ENCODE results near the gene EFNA5. TPM values are rescaled to one million over a fixed set of nuclear protein-coding genes. Genes with fewer than 3 reads are reported as not detected.

The EFNA5 gene
- total RNA-seq, 1 experiment from 2014 or later = 0.22 TPM

DNA sequence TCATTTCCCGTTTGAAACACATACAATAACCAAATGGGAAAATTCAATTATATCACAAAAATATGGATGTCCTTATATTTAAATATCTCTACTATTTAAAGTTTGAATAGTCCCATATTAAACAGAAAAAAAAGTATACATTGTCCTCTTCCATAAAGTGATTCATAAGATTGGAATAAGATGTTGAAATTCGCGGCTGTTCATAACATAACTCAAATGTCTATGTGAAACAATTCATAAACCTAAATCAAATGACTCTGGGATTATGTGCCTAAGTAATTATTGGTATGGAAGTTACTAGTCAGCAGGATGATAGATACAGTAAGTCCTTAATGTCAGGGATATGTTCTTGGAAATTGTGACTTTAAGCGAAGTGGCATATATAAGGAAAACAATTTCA, 3.9 kb upstream of the EFNA5 start:
- H3K27ac ChIP-seq (ENCODE audit: low read depth, low read length) = no peak overlapping the region
- no peaks in the 10 kb centered on the region for H3K9me2 ChIP-seq (ENCODE audit: insufficient read depth)
- H3K79me2 ChIP-seq (ENCODE audit: insufficient read depth, low read length) = no peaks in the 10 kb centered on the region
- H3K4me3 ChIP-seq (replicated peaks in 1 of 2; ENCODE audit: low read depth in 1 of 2, low read length in 2 of 2) = no peak overlapping the region
- intact Hi-C loops (cut with micrococcal nuclease) = loop anchor here (5.0 to 10.0 kb wide), 4 partner anchors 430 to 1552 kb away; no protein-coding TSS in a partner anchor
- TF ChIP-seq EZH2phosphoT487 (IDR thresholded peaks at IDR 0.05; ENCODE audit: borderline replicate concordance) (no peak), RAD21 (IDR thresholded peaks at IDR 0.05; ENCODE audit: low read depth) (no peak), CEBPB (IDR thresholded peaks at IDR 0.05; ENCODE audit: low read depth) (no peak), EZH2 (IDR thresholded peaks at IDR 0.05) (no peak), YY1 (IDR thresholded peaks at IDR 0.05; ENCODE audit: extremely low read depth, insufficient replicate concordance, low read depth, low read length) (no peak), SIN3A (IDR thresholded peaks at IDR 0.05; ENCODE audit: low read depth) (no peak), JUND (IDR thresholded peaks at IDR 0.05) (no peak), TCF7L2 (IDR thresholded peaks at IDR 0.05; ENCODE audit: borderline replicate concordance, extremely low read depth, insufficient read depth, insufficient read length) (no peak), ELF1 (IDR thresholded peaks at IDR 0.05; ENCODE audit: borderline replicate concordance, low read depth) (no peak), CBX3 (IDR thresholded peaks at IDR 0.05; ENCODE audit: low read depth) (no peak), SRF (IDR thresholded peaks at IDR 0.05; ENCODE audit: low read depth) (no peak), EGR1 (IDR thresholded peaks at IDR 0.05; ENCODE audit: low read depth) (no peak)
- TF ChIP-seq, protein P1, sequence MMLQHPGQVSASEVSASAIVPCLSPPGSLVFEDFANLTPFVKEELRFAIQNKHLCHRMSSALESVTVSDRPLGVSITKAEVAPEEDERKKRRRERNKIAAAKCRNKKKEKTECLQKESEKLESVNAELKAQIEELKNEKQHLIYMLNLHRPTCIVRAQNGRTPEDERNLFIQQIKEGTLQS (IDR thresholded peaks at IDR 0.05) = no peak
- TF ChIP-seq, protein P2, sequence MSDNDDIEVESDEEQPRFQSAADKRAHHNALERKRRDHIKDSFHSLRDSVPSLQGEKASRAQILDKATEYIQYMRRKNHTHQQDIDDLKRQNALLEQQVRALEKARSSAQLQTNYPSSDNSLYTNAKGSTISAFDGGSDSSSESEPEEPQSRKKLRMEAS (IDR thresholded peaks at IDR 0.05) = no peak
- TF ChIP-seq, protein P3, sequence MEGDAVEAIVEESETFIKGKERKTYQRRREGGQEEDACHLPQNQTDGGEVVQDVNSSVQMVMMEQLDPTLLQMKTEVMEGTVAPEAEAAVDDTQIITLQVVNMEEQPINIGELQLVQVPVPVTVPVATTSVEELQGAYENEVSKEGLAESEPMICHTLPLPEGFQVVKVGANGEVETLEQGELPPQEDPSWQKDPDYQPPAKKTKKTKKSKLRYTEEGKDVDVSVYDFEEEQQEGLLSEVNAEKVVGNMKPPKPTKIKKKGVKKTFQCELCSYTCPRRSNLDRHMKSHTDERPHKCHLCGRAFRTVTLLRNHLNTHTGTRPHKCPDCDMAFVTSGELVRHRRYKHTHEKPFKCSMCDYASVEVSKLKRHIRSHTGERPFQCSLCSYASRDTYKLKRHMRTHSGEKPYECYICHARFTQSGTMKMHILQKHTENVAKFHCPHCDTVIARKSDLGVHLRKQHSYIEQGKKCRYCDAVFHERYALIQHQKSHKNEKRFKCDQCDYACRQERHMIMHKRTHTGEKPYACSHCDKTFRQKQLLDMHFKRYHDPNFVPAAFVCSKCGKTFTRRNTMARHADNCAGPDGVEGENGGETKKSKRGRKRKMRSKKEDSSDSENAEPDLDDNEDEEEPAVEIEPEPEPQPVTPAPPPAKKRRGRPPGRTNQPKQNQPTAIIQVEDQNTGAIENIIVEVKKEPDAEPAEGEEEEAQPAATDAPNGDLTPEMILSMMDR (IDR thresholded peaks at IDR 0.05 in 2 of 3, conservative IDR thresholded peaks at IDR 0.05 in 1 of 3; ENCODE audit: borderline replicate concordance in 1 of 3, insufficient read depth in 1 of 3, low read depth in 2 of 3, low read length in 2 of 3) = no peak
- RAD21 ChIA-PET (ENCODE audit: low non-redundant PET in 1 of 2, low total read pairs in 2 of 2, uncharacterized antibody in 2 of 2, unreplicated experiment in 2 of 2) = interaction anchor here in 1 of 2 experiments (1.4 kb wide), 1 partner anchor 15 kb away, joined by 3 read pairs; no protein-coding TSS in a partner anchor
- no peaks in the 10 kb centered on the region for H3K27me3 ChIP-seq (ENCODE audit: insufficient read depth, low read length)
- BruUV-seq (replicated peaks) = no TSS peak
- POLR2A ChIA-PET = no interaction called here
- H3K4me2 ChIP-seq (ENCODE audit: low read length) = no peak overlapping the region
- DNase-seq (ENCODE audit: low read depth, low spot score) (no peak), ATAC-seq (no peak)
- peaks cover 8 to 36% of the 10 kb centered on the region in 2 experiments; a peak in 3 of 4 replicates for H3K4me1 ChIP-seq (ENCODE audit: control insufficient read depth in 1 of 2, insufficient read depth in 2 of 2, low read length in 2 of 2)
- H3K9me3 ChIP-seq (ENCODE audit: control insufficient read depth in 1 of 2, insufficient read depth in 1 of 2, low read depth in 1 of 2, low read length in 2 of 2) = no peaks in the 10 kb centered on the region
- no peaks in the 10 kb centered on the region for H4K20me1 ChIP-seq (ENCODE audit: insufficient read depth)
- no peak overlapping the region for H3K9ac ChIP-seq (ENCODE audit: low read length)
- CTCF ChIA-PET = no interaction called here
- H2AFZ ChIP-seq (ENCODE audit: low read depth, low read length, poor library complexity, severe bottlenecking) = no peak overlapping the region
- no peaks in the 10 kb centered on the region for H3K36me3 ChIP-seq (ENCODE audit: control insufficient read depth in 1 of 2, insufficient read depth in 2 of 2, low read length in 2 of 2)
